ENCODE data around the gene ACAN. TPM values are rescaled to one million over a fixed set of nuclear protein-coding genes. Genes with fewer than 3 reads are reported as not detected.

The ACAN gene
- total RNA-seq, 1 experiment from 2014 or later = not detected

Other genes with a start within 250 kb of the ACAN start
- 44.4 and 52.4 TPM in 2 replicates for gene AEN, start 182.1 kb upstream of the ACAN start, total RNA-seq (2021)
- gene ISG20, start 164.4 kb upstream of the ACAN start, total RNA-seq (2021) = 1.8 and 3.3 TPM in 2 replicates
- gene HAPLN3, start 92.1 kb downstream of the ACAN start, total RNA-seq (2021) = 1.4 and 2.0 TPM in 2 replicates
- gene MFGE8, start 109.9 kb downstream of the ACAN start, total RNA-seq (2021) = 118 and 129 TPM in 2 replicates